CD8-positive, alpha-beta memory T cell (primary cell): ENCODE data around the gene ZBTB44. TPM values are rescaled to one million over a fixed set of nuclear protein-coding genes. Genes with fewer than 3 reads are reported as not detected.
"Not testable (repeated sequence)": the region's sequence is repeated elsewhere in the genome, so short reads cannot be mapped to it uniquely, and the experiment has no call there.

ENCODE experiments used
- CTCF ChIA-PET: fragments of 350-600 bp; sonication (Branson Sonifier 250); formaldehyde crosslinking; loops from one replicate; lab custom pipeline; 2021; ENCODE audit warnings: antibody characterized with exemption; lab: Charles Lee
- POLR2A ChIA-PET: fragments of 350-600 bp; sonication (Branson Sonifier 250); formaldehyde crosslinking; loops from one replicate; lab custom pipeline; 2021; ENCODE audit warnings: antibody characterized with exemption; lab: Charles Lee
- DNase-seq, 5 donors: peaks; one replicate each; pipeline versions ENCODE4 v3.0.0 to v3.0.0-alpha.2; 2020 to 2022; ENCODE audit warnings: mixed read lengths in 1 of 5
- H3K27ac ChIP-seq: one replicate; pipeline ENCODE4 v1.7.0; 2013; ENCODE audit warnings: low read depth, mild to moderate bottlenecking, low read length, moderate library complexity
- H3K27me3 ChIP-seq: 2 replicates; pipeline ENCODE4 v1.7.0; 2013; ENCODE audit warnings: low read length, mild to moderate bottlenecking; ENCODE audit not compliant: insufficient read depth, poor library complexity, severe bottlenecking
- H3K36me3 ChIP-seq: 2 replicates; pipeline ENCODE4 v1.7.0; 2013; ENCODE audit warnings: mild to moderate bottlenecking, low read length, moderate library complexity; ENCODE audit not compliant: insufficient read depth
- H3K4me1 ChIP-seq: 2 replicates; pipeline ENCODE4 v1.7.0; 2013; ENCODE audit warnings: mild to moderate bottlenecking, low read length, moderate library complexity; ENCODE audit not compliant: insufficient read depth
- H3K4me3 ChIP-seq: 2 replicates; pipeline ENCODE4 v1.7.0; 2013; ENCODE audit warnings: mild to moderate bottlenecking, low read length
- H3K9me3 ChIP-seq: 2 replicates; pipeline ENCODE4 v1.7.0; 2013; ENCODE audit warnings: mild to moderate bottlenecking, low read length
- H3K27ac Mint-ChIP-seq, 8 donors: one replicate each; pipeline ENCODE4 v1.8.0; 2020 to 2021; ENCODE audit warnings: mixed read lengths in 8 of 8, mild to moderate bottlenecking in 6 of 8, inconsistent platforms in 3 of 8, moderate library complexity in 3 of 8
- H3K27me3 Mint-ChIP-seq, 2 donors: one replicate each; pipeline ENCODE4 v1.8.0; 2020 to 2021; ENCODE audit warnings: mixed read lengths in 2 of 2, mild to moderate bottlenecking in 1 of 2, moderate library complexity in 1 of 2
- H3K36me3 Mint-ChIP-seq, 3 donors: one replicate each; pipeline ENCODE4 v1.8.0; 2020 to 2021; ENCODE audit warnings: mixed read lengths in 3 of 3, inconsistent platforms in 1 of 3, mild to moderate bottlenecking in 1 of 3
- H3K4me1 Mint-ChIP-seq, 3 donors: one replicate each; pipeline ENCODE4 v1.8.0; 2020 to 2021; ENCODE audit warnings: mixed read lengths in 3 of 3, inconsistent platforms in 1 of 3, mild to moderate bottlenecking in 1 of 3
- H3K4me3 Mint-ChIP-seq, 7 donors: one replicate each; pipeline ENCODE4 v1.8.0; 2020 to 2021; ENCODE audit warnings: mixed read lengths in 7 of 7, mild to moderate bottlenecking in 6 of 7, moderate library complexity in 4 of 7, inconsistent platforms in 2 of 7
- H3K9me3 Mint-ChIP-seq, 5 donors: one replicate each; pipeline ENCODE4 v1.8.0; 2020 to 2022; ENCODE audit warnings: mixed read lengths in 5 of 5, mild to moderate bottlenecking in 3 of 5, moderate library complexity in 2 of 5, inconsistent platforms in 1 of 5
- polyA plus RNA-seq: library from polyadenylated mRNA; unstranded; fragments of 300-500 nt; fragmentation: Illumina TruSeq; gene quantifications from one replicate; pipeline ENCODE4 v1.2.3, GENCODE V29; 2021
- total RNA-seq, 2 experiments: library from RNA; stranded (reverse); gene quantifications; one replicate each; pipeline ENCODE4 v1.2.3, GENCODE V29; 2021

The ZBTB44 gene
- total and polyA plus RNA-seq, 3 experiments from 2014 or later = 8.2 to 44.0 (median 41.3) TPM

- H3K27ac Mint-ChIP-seq = no peak overlapping the region
- H3K9me3 Mint-ChIP-seq = no peaks in the 10 kb centered on the region
- peaks cover 0 to 4% (median 0%) of the 10 kb centered on the region in 3 donors for H3K4me1 Mint-ChIP-seq
- DNase-seq = no peak
- H3K4me3 Mint-ChIP-seq = no peak overlapping the region
- Histone ChIP-seq H3K4me3 (no peak overlapping the region), H3K27me3 (no peaks in the 10 kb centered on the region), H3K36me3 (no peaks in the 10 kb centered on the region), H3K9me3 (no peaks in the 10 kb centered on the region), H3K4me1 (no peaks in the 10 kb centered on the region), H3K27ac (no peak overlapping the region)
- H3K27me3 Mint-ChIP-seq = no peaks in the 10 kb centered on the region
- ChIA-PET POLR2A (no interaction called here), CTCF (no interaction called here)
- H3K36me3 Mint-ChIP-seq = no peaks in the 10 kb centered on the region
These were observed 117.2 kb downstream of the ZBTB44 start for GRCh38 chr11:130197386-130198035.

DNA sequence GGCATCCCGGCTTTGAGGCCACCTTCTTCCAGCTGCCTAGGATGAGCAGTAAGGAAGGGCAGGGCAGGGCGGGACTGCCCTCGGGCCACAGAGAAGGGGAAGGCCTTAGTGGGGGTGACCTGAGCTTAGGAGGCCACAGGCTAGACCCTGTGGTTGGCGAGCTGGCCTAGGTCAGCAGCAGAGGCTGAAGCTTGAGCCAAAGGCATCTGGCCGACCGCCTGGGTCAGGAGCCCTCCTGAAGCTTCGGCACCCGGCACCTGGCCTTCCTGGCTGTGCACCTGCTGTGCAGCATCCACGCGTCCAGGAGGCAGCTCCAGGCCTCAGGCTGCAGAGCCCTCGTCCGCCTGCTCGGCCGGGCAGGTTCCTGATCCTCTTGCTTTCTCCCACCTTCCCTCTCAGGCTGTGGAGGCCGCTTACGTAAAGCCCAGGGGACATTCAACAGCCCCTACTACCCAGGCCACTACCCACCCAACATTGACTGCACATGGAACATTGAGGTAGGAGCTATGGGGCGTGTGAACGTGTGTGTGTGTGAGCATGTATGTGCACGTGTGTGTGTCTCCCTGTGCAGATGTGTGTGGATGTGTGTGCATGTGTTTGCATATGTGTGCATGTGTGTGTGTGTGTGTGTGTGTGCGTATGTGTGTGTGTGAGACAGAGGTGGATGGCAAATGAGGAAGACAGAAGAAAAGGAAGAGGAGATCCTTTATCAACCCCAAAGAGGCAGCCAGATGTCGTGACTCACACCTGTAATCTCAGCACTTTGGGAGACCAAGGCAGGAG is 120.3 kb downstream of the ZBTB44 start:
- Histone ChIP-seq H3K9me3 (no peaks in the 10 kb centered on the region), H3K27ac (no peak overlapping the region), H3K4me1 (no peaks in the 10 kb centered on the region), H3K27me3 (no peaks in the 10 kb centered on the region), H3K4me3 (no peak overlapping the region), H3K36me3 (no peaks in the 10 kb centered on the region)
- no peak for DNase-seq
- no peaks in the 10 kb centered on the region for H3K27me3 Mint-ChIP-seq
- peaks cover 0 to 4% (median 0%) of the 10 kb centered on the region in 3 donors for H3K4me1 Mint-ChIP-seq
- CTCF ChIA-PET = interaction anchor here (0.9 to 1.5 kb wide), 2 partner anchors 16 to 18 kb away, joined by 3 to 4 read pairs; no protein-coding TSS in a partner anchor
- no peak overlapping the region for H3K4me3 Mint-ChIP-seq
- H3K36me3 Mint-ChIP-seq = no peaks in the 10 kb centered on the region
- POLR2A ChIA-PET = no interaction called here
- no peak overlapping the region for H3K27ac Mint-ChIP-seq
- no peaks in the 10 kb centered on the region for H3K9me3 Mint-ChIP-seq

DNA sequence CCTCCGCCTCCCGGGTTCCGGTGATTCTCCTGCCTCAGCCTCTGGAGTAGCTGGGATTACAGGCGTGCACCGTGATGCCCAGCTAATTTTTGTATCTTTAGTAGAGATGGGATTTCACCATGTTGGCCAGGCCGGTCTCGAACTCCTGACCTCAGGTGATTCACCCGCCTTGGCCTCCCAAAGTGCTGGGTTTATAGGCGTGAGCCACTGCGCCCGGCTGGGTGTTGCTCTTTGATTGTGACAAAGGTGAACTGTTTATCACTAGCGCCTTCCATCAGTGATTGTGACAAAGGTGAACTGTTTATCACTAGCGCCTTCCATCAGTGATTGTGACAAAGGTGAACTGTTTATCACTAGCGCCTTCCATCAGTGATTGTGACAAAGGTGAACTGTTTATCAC is 121.2 kb downstream of the ZBTB44 start:
- not testable (repeated sequence) for H3K27me3 Mint-ChIP-seq

GRCh38 chr11:130192845-130193267 is 121.9 kb downstream of the ZBTB44 start:
- H3K27ac Mint-ChIP-seq = no peak overlapping the region
- POLR2A ChIA-PET = no interaction called here
- H3K36me3 ChIP-seq = no peaks in the 10 kb centered on the region
- H3K27me3 Mint-ChIP-seq = peaks cover 0 to 2% of the 10 kb centered on the region in 2 donors
- no peaks in the 10 kb centered on the region for H3K9me3 Mint-ChIP-seq
- no peak overlapping the region for H3K27ac ChIP-seq
- no peaks in the 10 kb centered on the region for H3K27me3 ChIP-seq
- no peak for DNase-seq
- H3K4me1 ChIP-seq = no peaks in the 10 kb centered on the region
- H3K4me3 ChIP-seq = no peak overlapping the region
- peaks cover 0 to 4% (median 0%) of the 10 kb centered on the region in 3 donors for H3K4me1 Mint-ChIP-seq
- H3K4me3 Mint-ChIP-seq = no peak overlapping the region
- no peaks in the 10 kb centered on the region for H3K9me3 ChIP-seq
- no peaks in the 10 kb centered on the region for H3K36me3 Mint-ChIP-seq
- CTCF ChIA-PET = interaction anchor here (1.4 kb wide), 1 partner anchor 20 kb away, joined by 5 read pairs; no protein-coding TSS in a partner anchor

More for the DNA sequence above, 121.2 kb downstream of the ZBTB44 start:
- H3K4me3 Mint-ChIP-seq, H3K4me3 ChIP-seq, H3K27ac ChIP-seq, H3K9me3 Mint-ChIP-seq, POLR2A ChIA-PET, H3K36me3 Mint-ChIP-seq, H3K4me1 ChIP-seq, H3K4me1 Mint-ChIP-seq, H3K36me3 ChIP-seq, H3K27me3 ChIP-seq, DNase-seq, H3K9me3 ChIP-seq: not testable (repeated sequence)
- peak overlapping the region in 1 of 8 donors; percentile 89 for H3K27ac Mint-ChIP-seq
- CTCF ChIA-PET = interaction anchor here (1.4 kb wide), 1 partner anchor 19 kb away, joined by 5 read pairs; no protein-coding TSS in a partner anchor

GRCh38 chr11:130191896-130192295 is 122.8 kb downstream of the ZBTB44 start:
- H3K27me3 Mint-ChIP-seq = peaks cover 0 to 2% of the 10 kb centered on the region in 2 donors
- no peaks in the 10 kb centered on the region for H3K9me3 ChIP-seq
- DNase-seq = peak in 1 of 5 donors; percentile 13
- H3K4me1 Mint-ChIP-seq = peaks cover 0 to 4% (median 0%) of the 10 kb centered on the region in 3 donors
- no peaks in the 10 kb centered on the region for H3K27me3 ChIP-seq
- POLR2A ChIA-PET = interaction anchor here (0.7 kb wide), 1 partner anchor 24 kb away, joined by 6 read pairs; no protein-coding TSS in a partner anchor
- H3K4me3 ChIP-seq = no peak overlapping the region
- peak overlapping the region in 2 of 8 donors; percentile 12 to 39 for H3K27ac Mint-ChIP-seq
- H3K4me1 ChIP-seq = no peaks in the 10 kb centered on the region
- CTCF ChIA-PET = no interaction called here
- no peaks in the 10 kb centered on the region for H3K36me3 Mint-ChIP-seq
- H3K27ac ChIP-seq = no peak overlapping the region
- no peaks in the 10 kb centered on the region for H3K9me3 Mint-ChIP-seq
- no peaks in the 10 kb centered on the region for H3K36me3 ChIP-seq
- no peak overlapping the region for H3K4me3 Mint-ChIP-seq

DNA sequence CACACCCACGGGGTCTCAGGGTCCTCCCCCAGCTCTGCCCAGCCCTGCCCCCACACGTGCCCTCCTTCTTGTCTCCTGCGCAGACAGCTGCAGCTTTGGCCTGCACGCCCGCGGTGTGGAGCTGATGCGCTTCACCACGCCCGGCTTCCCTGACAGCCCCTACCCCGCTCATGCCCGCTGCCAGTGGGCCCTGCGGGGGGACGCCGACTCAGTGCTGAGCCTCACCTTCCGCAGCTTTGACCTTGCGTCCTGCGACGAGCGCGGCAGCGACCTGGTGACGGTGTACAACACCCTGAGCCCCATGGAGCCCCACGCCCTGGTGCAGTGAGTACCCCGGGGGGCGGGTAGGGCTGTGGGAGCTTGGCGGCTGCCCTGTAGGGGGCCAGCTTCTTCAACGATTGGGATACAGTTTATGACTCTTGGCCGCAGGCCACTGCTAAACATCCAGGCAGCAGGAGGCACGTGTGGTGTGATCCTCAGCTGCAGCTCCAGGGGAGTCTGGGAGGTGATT is 124.3 kb downstream of the ZBTB44 start:
- DNase-seq = peak in 1 of 5 donors; percentile 33
- H3K27me3 Mint-ChIP-seq = peaks cover 2 to 4% of the 10 kb centered on the region in 2 donors
- Histone ChIP-seq H3K9me3 (no peaks in the 10 kb centered on the region), H3K27me3 (no peaks in the 10 kb centered on the region), H3K4me3 (no peak overlapping the region), H3K36me3 (no peaks in the 10 kb centered on the region), H3K27ac (no peak overlapping the region), H3K4me1 (no peaks in the 10 kb centered on the region)
- no peak overlapping the region for H3K27ac Mint-ChIP-seq
- H3K4me3 Mint-ChIP-seq = no peak overlapping the region
- no peaks in the 10 kb centered on the region for H3K36me3 Mint-ChIP-seq
- peaks cover 0 to 4% (median 0%) of the 10 kb centered on the region in 3 donors for H3K4me1 Mint-ChIP-seq
- CTCF ChIA-PET = no interaction called here
- POLR2A ChIA-PET = no interaction called here
- no peaks in the 10 kb centered on the region for H3K9me3 Mint-ChIP-seq

DNA sequence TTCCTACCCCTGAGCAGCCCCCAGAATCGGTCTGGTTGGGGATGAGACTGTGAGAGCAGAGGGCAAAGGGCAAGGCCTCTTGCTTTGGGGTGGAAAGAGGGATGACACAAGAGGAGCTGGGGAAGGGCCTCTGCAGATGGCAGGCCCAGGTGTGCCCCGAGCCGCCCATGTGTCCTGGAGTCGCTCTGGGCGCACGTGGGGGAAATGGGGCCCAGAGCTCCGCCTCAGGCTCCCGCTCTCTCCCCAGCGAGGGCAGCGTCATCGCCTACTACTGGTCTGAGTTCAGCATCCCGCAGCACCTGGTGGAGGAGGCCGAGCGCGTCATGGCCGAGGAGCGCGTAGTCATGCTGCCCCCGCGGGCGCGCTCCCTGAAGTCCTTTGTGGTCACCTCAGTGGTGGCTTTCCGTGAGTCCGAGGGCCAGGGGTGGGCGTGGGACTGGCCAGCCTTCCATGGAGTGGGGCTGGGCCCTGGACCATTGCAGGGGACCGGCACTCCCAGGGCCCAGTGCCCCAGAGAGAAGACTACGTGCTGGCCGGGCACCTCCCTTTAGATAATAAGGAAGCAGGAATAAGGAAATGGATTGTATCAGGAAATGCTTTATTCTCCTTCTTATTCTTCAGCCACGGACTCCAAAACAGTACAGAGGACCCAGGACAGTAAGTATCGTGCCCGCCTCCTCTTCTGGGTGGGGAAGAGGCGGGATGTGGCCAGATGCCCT is 125.1 kb downstream of the ZBTB44 start:
- Histone ChIP-seq H3K4me3 (no peak overlapping the region), H3K9me3 (no peaks in the 10 kb centered on the region), H3K4me1 (no peaks in the 10 kb centered on the region), H3K36me3 (no peaks in the 10 kb centered on the region), H3K27ac (no peak overlapping the region), H3K27me3 (no peaks in the 10 kb centered on the region)
- no peak overlapping the region for H3K27ac Mint-ChIP-seq
- H3K4me3 Mint-ChIP-seq = no peak overlapping the region
- no peaks in the 10 kb centered on the region for H3K9me3 Mint-ChIP-seq
- H3K4me1 Mint-ChIP-seq = peaks cover 0 to 2% (median 0%) of the 10 kb centered on the region in 3 donors
- ChIA-PET POLR2A (no interaction called here), CTCF (no interaction called here)
- H3K36me3 Mint-ChIP-seq = no peaks in the 10 kb centered on the region
- H3K27me3 Mint-ChIP-seq = peaks cover 2 to 10% of the 10 kb centered on the region in 2 donors
- DNase-seq = peak in 1 of 5 donors; percentile 34
